HepG2 (cell line): ENCODE data around the gene ARHGEF7.

Source experiments
- ATF3 ChIP-seq: sonication (generic); formaldehyde crosslinking; IDR thresholded peaks from 2 replicates; pipeline ENCODE4 v1.4.0; 2020; ENCODE audit warnings: missing genetic modification reagents
- BCL3 ChIP-seq: sonication (generic); formaldehyde crosslinking; IDR thresholded peaks from 2 replicates; pipeline ENCODE4 v1.5.1; 2020; ENCODE audit warnings: mild to moderate bottlenecking, missing genetic modification reagents, moderate library complexity
- CTCF ChIP-seq: sonication (generic); formaldehyde crosslinking; IDR thresholded peaks from 2 replicates; pipeline ENCODE4 v1.5.0; 2020; ENCODE audit warnings: mild to moderate bottlenecking, missing genetic modification reagents, moderate library complexity
- HOXA9 ChIP-seq: sonication (generic); formaldehyde crosslinking; IDR thresholded peaks from 2 replicates; pipeline ENCODE4 v1.8.1; 2022; ENCODE audit warnings: missing genetic modification reagents, mild to moderate bottlenecking, moderate library complexity, borderline replicate concordance
- IRF2 ChIP-seq: IDR thresholded peaks from 2 replicates; pipeline ENCODE4 v1.6.1; 2018; ENCODE audit warnings: missing genetic modification reagents, missing compliant biosample characterization
- NCOA2 ChIP-seq: sonication (generic); formaldehyde crosslinking; IDR thresholded peaks from 2 replicates; pipeline ENCODE4 v1.8.0; 2022; ENCODE audit warnings: inconsistent platforms
- NR2F1 ChIP-seq, 2 experiments: fragments of 450-650 bp in 1 of 2; formaldehyde crosslinking in 1 of 2; IDR thresholded peaks; 2 replicates each; pipeline versions ENCODE4 v1.5.0 to v1.6.1; 2016 to 2020; ENCODE audit warnings: mild to moderate bottlenecking in 1 of 2, missing compliant biosample characterization in 1 of 2, missing genetic modification reagents in 1 of 2, moderate library complexity in 1 of 2
- POLR2A ChIP-seq, 2 experiments: IDR thresholded peaks; 2 replicates each; pipeline ENCODE4 v1.6.1; 2011; ENCODE audit warnings: low read depth in 2 of 2, low read length in 2 of 2, mild to moderate bottlenecking in 1 of 2, moderate library complexity in 1 of 2; ENCODE audit not compliant: insufficient read depth in 1 of 2
- RXRA ChIP-seq: sonication (generic); formaldehyde crosslinking; IDR thresholded peaks from 2 replicates; pipeline ENCODE4 v1.5.1; 2020; ENCODE audit warnings: missing genetic modification reagents
- SALL2 ChIP-seq: sonication (generic); formaldehyde crosslinking; IDR thresholded peaks from 2 replicates; pipeline ENCODE4 v1.8.1; 2023; ENCODE audit warnings: mild to moderate bottlenecking, missing genetic modification reagents, inconsistent platforms
- STAT5B ChIP-seq: sonication (generic); formaldehyde crosslinking; IDR thresholded peaks from 2 replicates; pipeline ENCODE4 v1.4.0; 2020; ENCODE audit warnings: missing genetic modification reagents
- TCF12 ChIP-seq, 2 experiments: fragments of 450-650 bp in 1 of 2; sonication (generic) in 1 of 2; formaldehyde crosslinking in 1 of 2; IDR thresholded peaks; 2 replicates each; pipeline versions ENCODE4 v1.6.1 to v1.8.0; 2017 to 2022; ENCODE audit warnings: antibody characterized with exemption in 1 of 2, mild to moderate bottlenecking in 1 of 2, missing genetic modification reagents in 1 of 2, moderate library complexity in 1 of 2
- ZNF232 ChIP-seq: sonication (generic); formaldehyde crosslinking; IDR thresholded peaks from 2 replicates; pipeline ENCODE4 v1.4.0; 2020; ENCODE audit warnings: missing genetic modification reagents, borderline replicate concordance
- ZNF713 ChIP-seq: sonication (generic); formaldehyde crosslinking; IDR thresholded peaks from 2 replicates; pipeline ENCODE4 v1.4.0; 2020; ENCODE audit warnings: mild to moderate bottlenecking, missing genetic modification reagents

DNA sequence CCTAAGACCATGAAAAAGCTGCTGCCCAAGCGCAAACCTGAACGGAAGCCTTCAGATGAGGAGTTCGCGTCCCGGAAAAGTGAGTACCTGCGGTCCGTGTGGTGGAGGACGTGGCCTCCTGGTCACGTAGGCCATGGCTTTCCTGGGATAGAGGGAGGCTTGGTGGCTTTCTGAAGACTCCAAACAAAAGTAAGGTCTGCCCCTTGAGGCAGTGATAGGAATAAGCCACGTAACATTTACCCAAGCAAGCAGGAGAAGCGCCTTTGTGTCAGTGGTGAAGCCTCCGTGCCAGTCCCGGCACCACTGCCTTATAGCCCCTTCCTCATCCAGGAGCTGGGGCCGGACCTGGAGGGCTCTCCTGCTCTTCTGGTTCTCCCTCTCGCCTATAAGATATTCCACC, 171.1 kb downstream of the ARHGEF7 start:
- TF ChIP-seq NCOA2 (CRISPR knock-in tag) (no peak), ATF3 (no peak), TCF12 (IDR thresholded peaks at IDR 0.05) (no peak), TCF12 (CRISPR knock-in tag; IDR thresholded peaks at IDR 0.05) (no peak), CTCF (no peak), ZNF713 (CRISPR knock-in tag) (no peak), BCL3 (CRISPR knock-in tag) (no peak), HOXA9 (CRISPR knock-in tag) (no peak), STAT5B (CRISPR knock-in tag) (no peak), RXRA (CRISPR knock-in tag) (no peak), ZNF232 (CRISPR knock-in tag) (no peak), POLR2A (IDR thresholded peaks at IDR 0.05; ENCODE audit: insufficient read depth in 1 of 2, low read depth in 2 of 2, low read length in 2 of 2) (no peak), SALL2 (CRISPR knock-in tag) (no peak), NR2F1 (CRISPR knock-in tag; IDR thresholded peaks at IDR 0.05) (no peak), IRF2 (no peak)
